Brain microvascular endothelial cell (primary cell): ENCODE measurements around the gene CAPG.
"Not testable (repeated sequence)": the region's sequence is repeated elsewhere in the genome, so short reads cannot be mapped to it uniquely, and the experiment has no call there.

Experiments
- DNase-seq: peaks from one replicate; pipeline ENCODE4 v3.0.0-alpha.2; 2020
- H3K27ac ChIP-seq: fragments of 250-450 bp; sonication (Bioruptor Pico); 2 replicates; pipeline ENCODE4 v1.5.1; 2020; ENCODE audit warnings: mild to moderate bottlenecking, moderate library complexity
- H3K27me3 ChIP-seq: fragments of 250-450 bp; sonication (Bioruptor Pico); replicated peaks from 2 replicates; pipeline ENCODE4 v1.5.1; 2020; ENCODE audit warnings: mild to moderate bottlenecking
- H3K36me3 ChIP-seq: fragments of 250-450 bp; sonication (Bioruptor Pico); replicated peaks from 2 replicates; pipeline ENCODE4 v1.5.1; 2020; ENCODE audit warnings: mild to moderate bottlenecking
- H3K4me3 ChIP-seq: 2 replicates; pipeline ENCODE4 v1.5.1; 2011; ENCODE audit warnings: low read depth, mild to moderate bottlenecking, control low read depth, low read length, moderate library complexity
- in situ Hi-C: cut with HindIII; loops from 2 replicates; pipeline ENCODE4 v1.10.0; 2017; ENCODE audit warnings: low sequenced_read_pairs, low pct_ligation_motif_present
- TF ChIP-seq, protein P1 (sequence below): IDR thresholded peaks from 2 replicates; pipeline ENCODE4 v1.5.1; 2011; ENCODE audit warnings: low read depth, mild to moderate bottlenecking, moderate library complexity, low read length, control low read depth, inconsistent platforms; ENCODE audit errors: missing control alignments

Gene CAPG

DNA sequence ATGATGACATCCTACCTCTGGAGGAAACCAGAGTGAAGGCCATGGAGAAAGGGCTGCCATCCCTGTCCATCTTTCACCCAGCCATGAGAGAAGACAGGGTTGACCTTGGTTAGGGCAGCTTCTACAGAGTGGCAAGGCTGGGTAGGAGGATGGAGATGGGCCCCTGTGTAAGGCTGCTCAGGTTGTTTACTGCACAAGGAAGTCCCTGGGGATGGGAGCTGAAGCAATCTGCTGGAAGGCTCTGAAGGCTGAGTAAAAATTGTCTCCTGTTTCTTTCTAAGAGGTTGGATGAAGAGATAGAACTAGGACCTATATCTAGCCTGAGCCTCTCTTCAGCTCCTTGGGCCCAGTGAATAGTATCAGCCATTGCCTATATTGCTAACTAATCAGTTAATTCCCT lies 41.2 kb downstream of the CAPG start:
- in situ Hi-C loops: no loop called here
- no peaks in the 10 kb centered on the region for H3K36me3 ChIP-seq
- no peaks in the 10 kb centered on the region for H3K27me3 ChIP-seq
- H3K4me3 ChIP-seq: no peak overlapping the region
- no peak overlapping the region for H3K27ac ChIP-seq
- TF ChIP-seq, protein P1, sequence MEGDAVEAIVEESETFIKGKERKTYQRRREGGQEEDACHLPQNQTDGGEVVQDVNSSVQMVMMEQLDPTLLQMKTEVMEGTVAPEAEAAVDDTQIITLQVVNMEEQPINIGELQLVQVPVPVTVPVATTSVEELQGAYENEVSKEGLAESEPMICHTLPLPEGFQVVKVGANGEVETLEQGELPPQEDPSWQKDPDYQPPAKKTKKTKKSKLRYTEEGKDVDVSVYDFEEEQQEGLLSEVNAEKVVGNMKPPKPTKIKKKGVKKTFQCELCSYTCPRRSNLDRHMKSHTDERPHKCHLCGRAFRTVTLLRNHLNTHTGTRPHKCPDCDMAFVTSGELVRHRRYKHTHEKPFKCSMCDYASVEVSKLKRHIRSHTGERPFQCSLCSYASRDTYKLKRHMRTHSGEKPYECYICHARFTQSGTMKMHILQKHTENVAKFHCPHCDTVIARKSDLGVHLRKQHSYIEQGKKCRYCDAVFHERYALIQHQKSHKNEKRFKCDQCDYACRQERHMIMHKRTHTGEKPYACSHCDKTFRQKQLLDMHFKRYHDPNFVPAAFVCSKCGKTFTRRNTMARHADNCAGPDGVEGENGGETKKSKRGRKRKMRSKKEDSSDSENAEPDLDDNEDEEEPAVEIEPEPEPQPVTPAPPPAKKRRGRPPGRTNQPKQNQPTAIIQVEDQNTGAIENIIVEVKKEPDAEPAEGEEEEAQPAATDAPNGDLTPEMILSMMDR: no peak
- no peak for DNase-seq

DNA sequence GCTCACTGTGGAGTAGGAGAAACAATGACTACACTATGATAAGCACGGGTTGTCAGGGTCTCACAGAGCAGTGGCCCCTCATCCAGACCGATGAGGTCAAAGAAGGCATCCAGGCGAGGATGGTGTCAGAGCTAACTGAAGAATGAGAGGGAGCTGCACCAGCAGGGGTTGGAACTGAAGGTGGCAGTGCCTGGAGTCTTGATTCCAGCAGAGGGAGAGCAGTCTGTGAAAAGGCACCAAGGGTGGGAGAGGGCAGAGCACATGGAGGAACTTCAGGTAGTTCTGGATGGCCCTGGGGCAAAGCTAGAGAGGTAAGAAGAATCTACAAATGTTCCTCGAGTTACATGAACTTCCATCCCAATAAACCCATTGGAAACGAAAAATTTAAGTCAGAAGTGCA lies 43.0 kb downstream of the CAPG start:
- no peak overlapping the region for H3K4me3 ChIP-seq
- H3K27me3 ChIP-seq: no peaks in the 10 kb centered on the region
- DNase-seq: no peak
- TF ChIP-seq, protein P1: no peak
- in situ Hi-C loops: no loop called here
- peaks cover 2% of the 10 kb centered on the region for H3K36me3 ChIP-seq
- no peak overlapping the region for H3K27ac ChIP-seq

DNA sequence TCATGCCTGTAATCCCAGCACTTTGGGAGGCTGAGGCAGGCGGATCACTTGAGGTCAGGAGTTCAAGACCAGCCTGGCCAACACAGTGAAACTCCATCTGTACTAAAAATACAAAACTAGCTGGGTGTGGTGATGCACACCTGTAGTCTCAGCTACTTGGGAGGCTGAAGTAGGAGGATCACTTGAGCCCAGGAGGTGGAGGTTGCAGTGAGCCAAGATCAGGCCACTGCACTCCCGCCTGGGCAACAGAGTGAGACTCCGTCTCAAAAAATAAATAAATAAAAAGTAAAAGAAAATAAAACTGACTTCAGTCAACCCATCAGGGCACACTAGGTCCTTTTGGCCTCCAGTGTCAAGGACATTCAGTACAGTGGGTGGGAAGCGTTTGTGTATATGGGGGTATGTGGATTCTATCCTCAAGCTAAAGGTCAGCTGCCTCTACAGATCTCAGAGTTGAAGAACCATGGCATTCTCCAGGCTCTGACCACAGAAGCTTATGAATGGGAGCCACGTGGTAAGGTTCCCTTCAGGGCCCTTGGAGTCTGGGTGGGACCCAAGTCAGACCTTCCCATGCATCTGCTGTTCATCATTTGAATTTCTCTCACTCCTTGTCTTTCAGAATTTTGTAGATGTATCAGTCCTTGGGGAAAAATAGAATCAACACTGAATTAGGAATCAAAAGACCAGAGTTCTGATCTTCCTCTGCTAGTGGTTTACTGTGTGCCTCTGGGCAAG lies 47.3 kb downstream of the CAPG start:
- DNase-seq, in situ Hi-C loops, H3K36me3 ChIP-seq, H3K27ac ChIP-seq, H3K27me3 ChIP-seq, H3K4me3 ChIP-seq: not testable (repeated sequence)

DNA sequence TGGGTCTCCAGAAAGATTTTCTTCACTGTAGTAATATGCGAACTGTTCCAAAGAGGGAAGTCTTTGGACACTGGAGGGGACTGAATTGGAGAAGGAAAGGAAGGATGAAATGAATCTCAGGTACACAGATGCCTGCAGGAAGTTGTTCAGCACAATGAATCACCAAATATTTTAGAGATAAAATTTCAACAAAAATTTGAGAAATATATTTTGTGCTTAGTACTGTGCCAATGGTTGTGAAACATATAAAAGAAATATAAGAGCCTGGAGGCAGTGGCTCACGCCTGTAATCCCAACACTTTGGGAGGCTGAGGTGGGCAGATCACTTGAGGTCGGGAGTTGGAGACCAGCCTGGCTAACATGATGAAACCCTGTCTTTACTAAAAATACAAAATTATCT lies 52.4 kb downstream of the CAPG start:
- in situ Hi-C loops: no loop called here
- no peak overlapping the region for H3K27ac ChIP-seq
- DNase-seq: no peak
- H3K27me3 ChIP-seq: no peaks in the 10 kb centered on the region
- peaks cover 2% of the 10 kb centered on the region for H3K36me3 ChIP-seq
- H3K4me3 ChIP-seq: no peak overlapping the region
- TF ChIP-seq, protein P1: no peak

DNA sequence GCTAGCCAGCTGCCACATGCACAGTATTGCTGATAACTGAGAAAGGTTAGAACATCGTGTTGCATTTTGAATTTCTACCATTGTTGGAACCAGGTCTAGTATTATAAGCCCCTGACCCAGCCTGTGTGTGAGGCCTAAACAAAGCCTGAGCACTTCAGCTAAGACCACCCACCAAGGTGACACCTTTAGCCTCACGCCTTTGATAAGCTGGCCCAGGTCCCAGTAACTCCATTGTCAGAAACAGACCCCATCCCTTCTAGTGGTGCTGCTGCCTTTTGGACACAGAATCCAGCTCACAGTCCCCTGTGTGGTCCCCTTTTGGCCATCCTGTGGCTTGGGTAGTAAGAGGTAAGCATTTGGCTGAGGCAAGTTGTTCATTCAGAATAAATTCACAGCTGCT lies 54.0 kb downstream of the CAPG start:
- no peak overlapping the region for H3K27ac ChIP-seq
- no peak for DNase-seq
- H3K36me3 ChIP-seq: no peaks in the 10 kb centered on the region
- in situ Hi-C loops: no loop called here
- H3K4me3 ChIP-seq: no peak overlapping the region
- TF ChIP-seq, protein P1: no peak
- no peaks in the 10 kb centered on the region for H3K27me3 ChIP-seq

DNA sequence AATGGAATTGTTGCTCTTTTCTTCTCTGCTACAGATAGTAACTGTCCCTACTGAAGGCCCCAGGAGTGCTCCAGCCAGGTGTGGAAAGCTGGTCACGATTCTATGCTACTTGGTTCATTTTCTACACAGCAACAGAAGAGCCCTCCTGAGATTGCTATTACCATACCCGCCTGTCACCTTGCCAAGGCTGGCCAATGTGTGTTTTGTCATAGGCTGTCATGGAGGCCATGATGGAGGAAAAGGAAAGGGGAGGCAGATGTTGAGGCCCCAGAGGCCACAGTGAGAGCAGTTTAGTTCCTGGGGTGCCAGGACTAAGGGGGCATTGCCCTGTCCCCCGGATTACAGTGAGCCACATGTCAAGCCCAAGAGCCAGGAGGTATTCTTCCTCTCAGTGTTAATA lies 54.6 kb downstream of the CAPG start:
- in situ Hi-C loops: no loop called here

More for the DNA sequence above, 54.6 kb downstream of the CAPG start:
- peaks cover 6% of the 10 kb centered on the region for H3K36me3 ChIP-seq
- peak overlapping the region; percentile 99 for H3K4me3 ChIP-seq
- DNase-seq: no peak
- no peak overlapping the region for H3K27ac ChIP-seq
- no peaks in the 10 kb centered on the region for H3K27me3 ChIP-seq
- TF ChIP-seq, protein P1: no peak
